ENCODE measurements around the gene IGFLR1. TPM values are rescaled to one million over a fixed set of nuclear protein-coding genes. Genes with fewer than 3 reads are reported as not detected.

IGFLR1 gene
- total RNA-seq, 4 donors from 2014 or later, result 2.0 to 14.1 (median 3.0) TPM

DNA sequence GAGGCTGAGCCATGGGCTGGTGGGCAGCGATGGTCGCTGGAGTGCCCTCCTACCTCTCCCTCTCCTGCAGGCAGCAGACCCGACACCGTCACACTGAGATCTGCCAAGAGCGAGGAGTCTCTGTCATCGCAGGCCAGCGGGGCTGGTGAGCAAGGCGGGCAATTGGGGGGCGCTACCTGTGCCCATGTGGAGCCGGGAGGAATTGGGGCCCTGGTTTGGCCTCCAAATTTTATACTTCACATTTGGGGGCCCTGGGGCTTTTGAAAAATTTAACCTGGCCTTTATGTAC lies 43.0 kb upstream of the IGFLR1 start:
- in situ Hi-C loops (cut with MboI; ENCODE audit: low sequenced_read_pairs in 4 of 4), result no loop called here

DNA sequence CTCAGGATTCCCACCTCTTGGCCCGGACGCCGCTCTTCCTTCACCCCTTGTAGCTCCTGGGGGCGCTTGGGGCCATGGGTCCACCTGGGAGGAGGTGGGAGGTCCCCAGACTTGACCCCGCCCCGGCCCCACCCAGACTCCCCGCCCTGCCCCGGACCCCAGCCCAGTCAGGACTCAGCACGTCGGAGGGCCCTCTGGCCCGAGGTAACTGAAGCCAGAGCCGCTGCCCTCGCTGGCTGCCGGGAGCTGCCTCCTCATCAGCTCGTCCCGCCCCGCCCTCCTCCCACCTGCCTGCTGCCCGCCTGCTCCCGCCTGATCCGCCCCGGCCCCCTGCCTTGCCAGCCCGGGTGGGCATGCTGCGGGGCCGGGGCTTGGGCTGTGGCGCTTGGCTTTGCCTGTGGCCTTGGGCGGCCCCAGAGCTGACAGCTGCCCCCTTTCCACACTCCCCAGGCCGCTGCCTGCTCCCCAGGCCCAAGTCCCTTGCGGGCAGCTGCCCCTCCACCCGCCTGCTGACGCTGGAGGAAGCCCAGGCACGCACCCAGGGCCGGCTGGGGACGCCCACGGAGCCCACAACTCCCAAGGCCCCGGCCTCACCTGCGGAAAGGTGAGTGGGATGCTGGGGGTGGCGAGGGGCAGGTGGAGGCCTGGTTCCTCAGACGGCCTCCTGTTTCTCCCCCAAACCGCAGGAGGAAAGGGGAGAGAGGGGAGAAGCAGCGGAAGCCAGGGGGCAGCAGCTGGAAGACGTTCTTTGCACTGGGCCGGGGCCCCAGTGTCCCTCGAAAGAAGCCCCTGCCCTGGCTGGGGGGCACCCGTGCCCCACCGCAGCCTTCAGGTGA lies 42.5 kb upstream of the IGFLR1 start:
- Histone ChIP-seq H3K9me3 (no peaks in the 10 kb centered on the region), H3K27me3 (no peaks in the 10 kb centered on the region), H3K36me3 (peaks cover 0 to 17% of the 10 kb centered on the region in 2 donors), H3K4me3 (no peak overlapping the region), H3K4me1 (no peaks in the 10 kb centered on the region), H3K27ac (no peak overlapping the region)
- no peak for ATAC-seq
- TF ChIP-seq POLR2A (IDR thresholded peaks at IDR 0.05), result no peak
- TF ChIP-seq, protein P1, sequence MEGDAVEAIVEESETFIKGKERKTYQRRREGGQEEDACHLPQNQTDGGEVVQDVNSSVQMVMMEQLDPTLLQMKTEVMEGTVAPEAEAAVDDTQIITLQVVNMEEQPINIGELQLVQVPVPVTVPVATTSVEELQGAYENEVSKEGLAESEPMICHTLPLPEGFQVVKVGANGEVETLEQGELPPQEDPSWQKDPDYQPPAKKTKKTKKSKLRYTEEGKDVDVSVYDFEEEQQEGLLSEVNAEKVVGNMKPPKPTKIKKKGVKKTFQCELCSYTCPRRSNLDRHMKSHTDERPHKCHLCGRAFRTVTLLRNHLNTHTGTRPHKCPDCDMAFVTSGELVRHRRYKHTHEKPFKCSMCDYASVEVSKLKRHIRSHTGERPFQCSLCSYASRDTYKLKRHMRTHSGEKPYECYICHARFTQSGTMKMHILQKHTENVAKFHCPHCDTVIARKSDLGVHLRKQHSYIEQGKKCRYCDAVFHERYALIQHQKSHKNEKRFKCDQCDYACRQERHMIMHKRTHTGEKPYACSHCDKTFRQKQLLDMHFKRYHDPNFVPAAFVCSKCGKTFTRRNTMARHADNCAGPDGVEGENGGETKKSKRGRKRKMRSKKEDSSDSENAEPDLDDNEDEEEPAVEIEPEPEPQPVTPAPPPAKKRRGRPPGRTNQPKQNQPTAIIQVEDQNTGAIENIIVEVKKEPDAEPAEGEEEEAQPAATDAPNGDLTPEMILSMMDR (IDR thresholded peaks at IDR 0.05 in 4 of 5, conservative IDR thresholded peaks at IDR 0.05 in 1 of 5), result no peak
- no peak for DNase-seq
- intact Hi-C loops (cut with DNase I; ENCODE audit: low total_unique reads), result no loop called here
- in situ Hi-C loops (cut with MboI; ENCODE audit: low sequenced_read_pairs in 4 of 4), result no loop called here

More for the DNA sequence above, 43.0 kb upstream of the IGFLR1 start:
- Histone ChIP-seq H3K36me3 (peaks cover 0 to 11% of the 10 kb centered on the region in 2 donors), H3K9me3 (no peaks in the 10 kb centered on the region), H3K27me3 (no peaks in the 10 kb centered on the region), H3K27ac (no peak overlapping the region), H3K4me1 (no peaks in the 10 kb centered on the region), H3K4me3 (no peak overlapping the region)
- DNase-seq (no peak), ATAC-seq (no peak)
- TF ChIP-seq POLR2A (IDR thresholded peaks at IDR 0.05), result no peak
- TF ChIP-seq, protein P1 (IDR thresholded peaks at IDR 0.05 in 4 of 5, conservative IDR thresholded peaks at IDR 0.05 in 1 of 5), result no peak
- intact Hi-C loops (cut with DNase I; ENCODE audit: low total_unique reads), result no loop called here

DNA sequence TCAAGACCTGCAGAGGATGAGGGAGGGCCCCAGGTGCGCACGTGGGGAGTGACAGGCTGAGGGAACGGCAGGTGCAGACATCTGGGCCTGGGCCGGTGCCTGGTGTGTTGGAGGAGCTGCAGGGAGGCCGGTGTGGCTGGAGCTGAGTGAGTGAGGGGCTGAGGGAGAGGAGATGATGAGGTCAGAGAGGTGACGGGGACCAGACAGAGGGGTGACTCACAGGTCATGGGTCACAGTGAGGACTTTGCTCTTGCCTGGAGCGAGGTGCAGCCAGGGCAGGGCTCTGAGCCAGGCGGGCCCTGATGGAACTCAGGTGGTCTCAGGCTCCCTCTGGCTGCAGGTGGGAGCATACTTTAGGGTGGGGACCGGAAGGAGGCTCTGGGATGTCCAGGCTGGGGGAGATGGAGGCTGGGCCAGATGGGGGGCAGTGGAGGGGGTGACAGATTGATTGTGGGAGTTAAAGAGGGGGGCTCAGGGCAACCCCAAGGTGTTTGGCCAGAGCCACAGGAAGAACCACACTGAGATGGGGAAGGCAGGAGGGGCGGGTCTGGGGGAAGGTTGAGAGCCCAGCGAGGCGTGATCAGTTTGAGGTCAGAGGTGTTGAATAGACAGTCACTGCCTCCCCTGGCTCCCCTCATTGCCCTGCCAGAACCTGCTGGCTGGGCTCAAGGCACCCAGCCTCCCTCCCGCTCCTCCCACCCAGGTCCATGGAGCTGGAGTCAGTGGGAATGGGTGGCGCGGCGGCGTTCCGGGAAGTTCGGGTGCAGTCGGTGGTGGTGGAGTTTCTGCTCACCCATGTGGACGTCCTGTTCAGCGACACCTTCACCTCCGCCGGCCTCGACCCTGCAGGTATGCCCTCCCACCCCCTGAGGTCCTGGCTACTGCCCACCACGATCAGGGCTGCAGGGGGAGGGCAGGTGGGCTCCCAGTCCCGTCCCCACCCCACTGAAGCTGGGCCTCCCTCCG lies 41.5 kb upstream of the IGFLR1 start:
- H3K36me3 ChIP-seq, result peaks cover 0 to 17% of the 10 kb centered on the region in 2 donors

DNA sequence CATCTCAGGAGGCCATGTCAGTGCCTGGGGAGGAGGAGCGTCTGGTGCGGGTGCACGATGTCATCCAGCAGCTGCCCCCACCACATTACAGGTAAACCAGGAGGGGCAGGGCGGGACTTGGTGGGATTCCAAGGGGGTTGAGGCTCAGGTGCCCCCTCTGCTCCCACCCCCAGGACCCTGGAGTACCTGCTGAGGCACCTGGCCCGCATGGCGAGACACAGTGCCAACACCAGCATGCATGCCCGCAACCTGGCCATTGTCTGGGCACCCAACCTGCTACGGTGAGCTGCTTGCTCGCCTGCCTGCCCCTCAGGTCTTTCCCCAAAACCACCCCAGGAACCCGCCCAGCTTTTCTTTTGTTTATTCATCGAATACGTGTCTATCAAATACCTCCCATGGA lies 40.3 kb upstream of the IGFLR1 start:
- peaks cover 0 to 17% of the 10 kb centered on the region in 2 donors for H3K36me3 ChIP-seq
- no peak for TF ChIP-seq POLR2A (IDR thresholded peaks at IDR 0.05)
- TF ChIP-seq, protein P1 (IDR thresholded peaks at IDR 0.05 in 4 of 5, conservative IDR thresholded peaks at IDR 0.05 in 1 of 5), result no peak
- DNase-seq, result no peak
- no peak overlapping the region for H3K4me3 ChIP-seq
- H3K27me3 ChIP-seq, result no peaks in the 10 kb centered on the region
- H3K4me1 ChIP-seq, result no peaks in the 10 kb centered on the region
- no peaks in the 10 kb centered on the region for H3K9me3 ChIP-seq
- H3K27ac ChIP-seq, result no peak overlapping the region
- no peak for ATAC-seq
- in situ Hi-C loops (cut with MboI; ENCODE audit: low sequenced_read_pairs in 4 of 4) (no loop called here), intact Hi-C loops (cut with DNase I; ENCODE audit: low total_unique reads) (no loop called here)

More for the DNA sequence above, 41.5 kb upstream of the IGFLR1 start:
- no peak overlapping the region for H3K27ac ChIP-seq
- H3K27me3 ChIP-seq, result no peaks in the 10 kb centered on the region
- ATAC-seq (no peak), DNase-seq (no peak)
- no peaks in the 10 kb centered on the region for H3K9me3 ChIP-seq
- intact Hi-C loops (cut with DNase I; ENCODE audit: low total_unique reads), result no loop called here
- H3K4me1 ChIP-seq, result no peaks in the 10 kb centered on the region
- in situ Hi-C loops (cut with MboI; ENCODE audit: low sequenced_read_pairs in 4 of 4), result no loop called here
- H3K4me3 ChIP-seq, result no peak overlapping the region
- TF ChIP-seq, protein P1 (IDR thresholded peaks at IDR 0.05 in 4 of 5, conservative IDR thresholded peaks at IDR 0.05 in 1 of 5), result no peak
- no peak for TF ChIP-seq POLR2A (IDR thresholded peaks at IDR 0.05)
